Measurements from ENCODE around the gene ZBTB7C. TPM values are rescaled to one million over a fixed set of nuclear protein-coding genes. Genes with fewer than 3 reads are reported as not detected.

ZBTB7C gene
- total RNA-seq, 1 donor from 2014 or later = 0.57 TPM

- TF ChIP-seq CTCF (IDR thresholded peaks at IDR 0.05; ENCODE audit: unreplicated experiment) = no peak
- DNase-seq (ENCODE audit: low spot score, unreplicated experiment) = no peak
- Mint-ChIP-seq H3K4me1 (ENCODE audit: low read depth) (peaks cover 2% of the 10 kb centered on the region), H3K27me3 (peaks cover 13% of the 10 kb centered on the region), H3K9me3 (ENCODE audit: low read depth) (no peaks in the 10 kb centered on the region), H3K27ac (no peak overlapping the region), H3K36me3 (ENCODE audit: insufficient read depth) (no peaks in the 10 kb centered on the region), H3K4me3 (ENCODE audit: low read depth) (no peak overlapping the region)
Measured at GRCh38 chr18:48203288-48203945, 205.8 kb downstream of the ZBTB7C start.

- Mint-ChIP-seq H3K9me3 (ENCODE audit: low read depth) (no peaks in the 10 kb centered on the region), H3K27ac (no peak overlapping the region), H3K36me3 (ENCODE audit: insufficient read depth) (no peaks in the 10 kb centered on the region), H3K27me3 (peaks cover 21% of the 10 kb centered on the region), H3K4me1 (ENCODE audit: low read depth) (no peaks in the 10 kb centered on the region), H3K4me3 (ENCODE audit: low read depth) (no peak overlapping the region)
- TF ChIP-seq CTCF (IDR thresholded peaks at IDR 0.05; ENCODE audit: unreplicated experiment) = no peak
- no peak for DNase-seq (ENCODE audit: low spot score, unreplicated experiment)
Measured at GRCh38 chr18:48202350-48203260, 206.6 kb downstream of the ZBTB7C start.

- Mint-ChIP-seq H3K4me3 (ENCODE audit: low read depth) (no peak overlapping the region), H3K27me3 (peaks cover 22% of the 10 kb centered on the region)
Measured at GRCh38 chr18:48202006-48202348, 207.2 kb downstream of the ZBTB7C start.

GRCh38 chr18:48201337-48202005 is 207.7 kb downstream of the ZBTB7C start:
- peaks cover 25% of the 10 kb centered on the region for H3K27me3 Mint-ChIP-seq
- H3K9me3 Mint-ChIP-seq (ENCODE audit: low read depth) = no peaks in the 10 kb centered on the region
- no peak overlapping the region for H3K4me3 Mint-ChIP-seq (ENCODE audit: low read depth)
- no peak overlapping the region for H3K27ac Mint-ChIP-seq
- H3K36me3 Mint-ChIP-seq (ENCODE audit: insufficient read depth) = no peaks in the 10 kb centered on the region
- no peaks in the 10 kb centered on the region for H3K4me1 Mint-ChIP-seq (ENCODE audit: low read depth)
- no peak for DNase-seq (ENCODE audit: low spot score, unreplicated experiment)
- TF ChIP-seq CTCF (IDR thresholded peaks at IDR 0.05; ENCODE audit: unreplicated experiment) = no peak

More at GRCh38 chr18:48202006-48202348, 207.2 kb downstream of the ZBTB7C start:
- no peak for DNase-seq (ENCODE audit: low spot score, unreplicated experiment)
- H3K4me1 Mint-ChIP-seq (ENCODE audit: low read depth) = no peaks in the 10 kb centered on the region
- H3K9me3 Mint-ChIP-seq (ENCODE audit: low read depth) = no peaks in the 10 kb centered on the region
- H3K36me3 Mint-ChIP-seq (ENCODE audit: insufficient read depth) = no peaks in the 10 kb centered on the region
- TF ChIP-seq CTCF (IDR thresholded peaks at IDR 0.05; ENCODE audit: unreplicated experiment) = no peak
- H3K27ac Mint-ChIP-seq = no peak overlapping the region

GRCh38 chr18:48200631-48201336 is 208.4 kb downstream of the ZBTB7C start:
- no peak for DNase-seq (ENCODE audit: low spot score, unreplicated experiment)
- Mint-ChIP-seq H3K9me3 (ENCODE audit: low read depth) (no peaks in the 10 kb centered on the region), H3K36me3 (ENCODE audit: insufficient read depth) (no peaks in the 10 kb centered on the region), H3K27me3 (peaks cover 26% of the 10 kb centered on the region), H3K4me1 (ENCODE audit: low read depth) (no peaks in the 10 kb centered on the region), H3K4me3 (ENCODE audit: low read depth) (no peak overlapping the region), H3K27ac (no peak overlapping the region)
- no peak for TF ChIP-seq CTCF (IDR thresholded peaks at IDR 0.05; ENCODE audit: unreplicated experiment)

All from progenitor cell of endocrine pancreas (in vitro differentiated cells).